AG20443 (cell line): Measurements from ENCODE around the gene CENPX.

ENCODE experiments used
- DNase-seq: peaks from one replicate; pipeline ENCODE4 v3.0.0; 2012; ENCODE audit warnings: low spot score, mixed read lengths

The CENPX gene

GRCh38 chr17:82022310-82022980 is at the start of gene CENPX:
Gene CENPX (minus strand): TSS chr17:82022878. CDS start chr17:82022861, 17 bp downstream.
- no peak for DNase-seq

DNA sequence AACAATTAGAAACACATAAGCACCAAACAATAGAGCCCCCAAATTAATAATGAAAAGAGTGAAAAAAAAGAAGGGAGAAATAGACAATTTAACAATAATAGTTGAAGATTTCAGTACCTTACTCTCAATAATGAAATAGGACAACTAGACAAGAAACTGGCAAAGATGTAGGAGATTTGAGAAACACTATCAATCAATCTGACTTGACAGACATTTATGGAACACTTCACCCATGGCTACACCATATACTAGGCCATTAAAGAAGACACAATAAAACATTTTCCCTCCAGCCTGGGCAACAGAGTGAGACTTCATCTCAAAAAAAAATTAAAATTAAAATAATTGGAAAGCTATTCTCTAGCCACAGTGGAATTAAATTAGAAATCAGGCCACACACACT is 47.9 kb upstream of the CENPX start:
- no peak for DNase-seq

DNA sequence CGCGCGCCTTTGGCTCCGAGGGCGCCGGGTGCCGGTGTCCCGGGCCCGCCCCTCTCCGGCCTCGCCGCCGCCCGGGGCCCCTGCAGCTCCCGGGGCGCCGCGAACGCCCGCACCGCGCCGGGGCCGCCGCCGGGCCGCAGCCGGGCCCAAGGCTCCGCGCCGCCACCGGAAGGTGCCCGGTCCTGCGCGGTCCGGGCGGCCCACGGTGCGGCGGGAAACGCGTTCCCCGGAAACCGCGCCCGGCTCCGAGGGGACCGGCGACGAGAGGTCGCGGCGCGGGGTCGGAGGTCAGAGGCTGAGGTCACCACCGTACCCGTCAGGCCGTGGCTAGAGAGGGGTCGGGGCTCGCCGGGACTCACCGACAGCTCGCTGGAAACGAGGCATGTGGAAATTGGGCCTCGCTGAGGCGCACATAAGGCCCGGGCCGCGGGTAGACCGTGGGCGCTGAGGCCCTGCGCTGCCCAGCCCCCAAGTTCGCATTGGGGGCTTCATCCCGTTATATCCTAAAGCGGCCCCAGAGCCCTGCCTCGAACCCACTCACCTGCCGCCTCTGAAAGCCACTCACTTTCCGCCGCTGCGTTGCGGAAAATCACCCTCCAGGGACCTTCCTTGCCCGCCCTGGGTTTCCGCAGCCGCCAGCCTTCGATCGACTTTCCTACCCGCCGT is 43.1 kb upstream of the CENPX start, which contains the start of gene DUS1L:
Gene DUS1L, minus strand, starts transcription at position 167 of the 666 bp plus-strand sequence. CDS start 745 bp downstream, outside the sequence.
- peak; percentile 97 for DNase-seq

- no peak for DNase-seq
Observed at GRCh38 chr17:82065193-82065637, 42.5 kb upstream of the CENPX start.

DNA sequence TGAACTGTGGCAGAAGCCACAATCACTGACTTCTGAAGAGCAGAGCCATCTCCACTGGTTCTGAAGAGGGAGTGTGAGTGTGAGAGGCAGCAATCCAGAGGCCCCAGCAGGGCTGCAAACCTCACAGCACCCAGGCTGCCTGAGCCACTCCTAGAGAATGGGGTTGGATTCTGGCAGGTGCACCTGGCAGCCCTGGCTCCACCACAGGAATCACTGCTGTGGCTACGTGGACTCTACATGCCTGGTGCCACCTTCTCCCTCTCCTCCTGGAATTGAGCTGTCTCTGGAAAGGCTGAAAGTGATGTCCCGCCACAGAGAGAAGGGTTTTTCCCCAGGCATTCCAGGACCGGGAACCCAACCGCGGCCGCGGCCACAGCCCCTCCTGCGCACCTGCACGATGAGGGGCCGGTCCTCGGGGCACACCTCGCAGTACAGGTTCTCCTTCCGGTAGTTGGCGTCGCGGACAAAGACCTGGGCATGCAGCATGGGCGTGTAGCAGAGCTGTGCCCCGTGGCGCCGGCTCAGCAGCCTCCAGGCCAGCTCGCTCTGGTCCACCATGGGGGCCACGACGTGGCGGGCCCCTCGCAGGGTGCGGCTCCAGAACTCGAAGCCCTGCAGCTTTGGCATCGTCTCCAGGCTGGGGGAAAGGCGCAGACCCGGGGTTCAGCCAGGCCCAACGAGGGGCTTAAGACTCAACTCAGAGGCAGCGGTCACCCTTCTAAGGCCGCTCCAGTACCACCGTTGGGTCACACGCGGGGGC is 41.9 kb upstream of the CENPX start:
- no peak for DNase-seq

GRCh38 chr17:82063424-82064415 is 41.0 kb upstream of the CENPX start:
- no peak for DNase-seq

GRCh38 chr17:82062984-82063368 is 40.3 kb upstream of the CENPX start:
- DNase-seq = no peak

DNA sequence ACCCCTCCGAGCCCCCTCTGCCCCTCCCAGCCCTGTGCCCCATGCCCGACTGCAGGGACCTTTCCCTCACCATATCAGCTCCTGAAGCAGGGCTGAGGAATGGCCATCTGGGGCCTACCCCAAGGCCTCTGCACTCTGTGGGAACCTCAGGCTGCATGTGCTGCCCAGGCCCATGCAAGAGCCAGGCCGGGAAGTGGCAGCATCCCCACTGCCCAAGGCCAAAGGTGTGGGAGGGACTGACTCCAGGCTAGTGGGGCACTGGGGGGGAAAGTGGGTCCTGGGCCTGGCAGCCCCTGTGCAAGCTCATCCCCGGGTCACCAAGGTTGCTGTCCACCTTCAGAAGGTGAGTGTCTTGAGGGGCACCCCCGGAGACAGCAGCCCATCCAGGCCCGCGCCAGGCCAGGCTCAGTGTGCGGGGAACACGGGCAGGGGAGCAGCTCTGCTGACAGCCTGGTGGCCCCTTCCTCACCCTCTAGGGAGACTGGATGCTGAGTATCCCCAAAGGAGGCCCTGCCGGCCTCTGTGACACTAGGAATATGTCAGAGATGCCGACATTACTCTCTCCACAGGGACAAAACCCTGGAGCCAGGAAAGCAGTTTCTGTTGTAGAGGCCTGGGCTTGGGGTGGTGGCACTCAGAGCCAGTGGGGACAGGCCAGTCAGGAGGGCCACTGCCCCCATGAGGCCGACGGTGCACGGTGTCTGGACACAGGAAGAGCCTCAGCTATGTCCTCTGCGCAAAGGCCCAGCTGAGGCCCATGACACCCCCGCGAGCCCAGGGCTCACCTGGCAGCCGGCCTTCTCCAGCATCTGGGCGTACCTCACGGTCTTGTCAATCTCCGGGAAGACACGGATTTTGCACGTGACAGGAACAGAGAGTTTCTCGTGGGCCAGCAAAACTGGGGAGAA is 39.7 kb upstream of the CENPX start:
- no peak for DNase-seq

DNA sequence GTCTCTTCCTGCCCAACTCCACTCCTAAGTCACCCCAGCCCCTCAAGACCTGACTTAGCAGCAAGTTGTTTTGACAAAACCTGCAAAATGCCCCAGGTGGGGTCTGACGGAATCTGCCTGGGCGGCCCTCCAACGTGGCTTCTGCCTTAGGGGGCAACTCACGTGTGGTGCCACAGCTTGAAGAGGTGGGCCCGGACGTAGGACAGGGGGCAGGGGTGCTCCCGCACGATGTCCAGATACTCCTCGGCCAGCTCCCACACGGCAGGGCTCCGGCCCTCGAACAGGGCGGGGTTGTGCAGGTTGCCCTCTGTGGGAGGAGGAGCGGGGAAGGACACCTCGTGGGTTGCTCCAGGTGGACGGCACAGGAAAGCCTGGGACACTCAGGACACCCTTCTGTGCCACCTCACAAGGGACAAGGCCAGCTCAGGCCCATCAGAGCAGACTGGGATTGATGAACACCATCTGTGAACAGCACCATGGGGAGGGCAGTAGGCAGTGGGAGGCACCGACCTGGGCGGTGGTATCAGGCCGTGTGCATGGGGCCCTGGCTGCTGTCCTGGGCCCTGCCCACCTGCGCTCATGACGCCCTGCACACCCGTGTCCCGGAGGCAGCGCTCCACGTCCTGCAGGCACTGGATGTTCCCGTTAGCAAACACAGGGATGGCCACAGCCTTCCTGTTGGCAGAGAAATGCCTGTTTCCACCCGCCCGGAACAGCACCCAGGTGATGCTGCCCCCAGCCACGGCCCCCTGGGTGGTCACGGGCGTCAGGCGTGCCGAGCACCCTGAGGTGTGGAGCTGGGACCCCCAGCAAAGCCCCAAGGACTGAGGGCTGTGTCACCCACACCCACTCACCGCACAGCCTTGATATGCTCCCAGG is 38.6 kb upstream of the CENPX start:
- DNase-seq = no peak

DNA sequence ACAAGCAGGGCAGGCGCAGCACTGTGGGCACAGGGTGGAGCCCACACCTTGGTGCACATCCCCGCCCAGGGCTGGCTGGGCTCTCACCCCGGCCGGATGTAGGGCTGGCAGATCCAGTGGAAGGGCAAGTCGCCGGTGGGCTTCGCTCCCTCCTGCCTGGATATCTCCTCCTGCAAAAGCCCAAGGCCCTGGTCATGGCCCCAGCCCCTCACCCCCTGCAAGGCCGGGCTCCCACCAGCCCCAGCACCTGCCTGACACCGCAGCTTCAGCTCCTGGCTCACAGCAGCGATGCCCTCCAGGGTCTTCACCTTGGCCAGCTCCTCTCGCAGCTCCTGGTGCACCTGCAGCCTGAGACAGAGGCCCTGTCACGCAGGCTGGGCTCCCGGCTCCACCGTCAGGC is 37.9 kb upstream of the CENPX start:
- DNase-seq = no peak

- no peak for DNase-seq
Observed at GRCh38 chr17:82060001-82060380, 37.3 kb upstream of the CENPX start.

- no peak for DNase-seq
Observed at GRCh38 chr17:82059272-82060000, 36.8 kb upstream of the CENPX start.

DNA sequence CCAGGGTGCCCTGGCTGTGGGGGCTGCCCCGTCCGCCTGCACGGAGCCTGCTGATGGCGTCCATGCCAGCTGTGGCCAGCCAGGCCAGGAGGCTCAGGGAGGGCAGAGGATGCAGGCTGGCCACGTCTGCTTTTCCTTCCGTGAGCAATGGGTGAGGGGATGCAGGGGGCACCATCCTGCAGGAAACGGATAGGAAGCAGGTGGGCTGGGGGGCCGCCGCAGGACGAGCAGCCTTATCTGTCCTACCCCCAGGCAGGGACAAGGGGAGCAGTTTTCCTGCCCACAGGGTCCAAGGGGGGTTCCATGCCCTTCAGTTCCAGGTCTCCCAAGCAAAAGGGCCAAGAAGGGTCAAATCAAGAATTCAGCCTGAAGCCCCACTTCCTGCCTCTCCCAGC is 36.2 kb upstream of the CENPX start:
- DNase-seq = no peak

DNA sequence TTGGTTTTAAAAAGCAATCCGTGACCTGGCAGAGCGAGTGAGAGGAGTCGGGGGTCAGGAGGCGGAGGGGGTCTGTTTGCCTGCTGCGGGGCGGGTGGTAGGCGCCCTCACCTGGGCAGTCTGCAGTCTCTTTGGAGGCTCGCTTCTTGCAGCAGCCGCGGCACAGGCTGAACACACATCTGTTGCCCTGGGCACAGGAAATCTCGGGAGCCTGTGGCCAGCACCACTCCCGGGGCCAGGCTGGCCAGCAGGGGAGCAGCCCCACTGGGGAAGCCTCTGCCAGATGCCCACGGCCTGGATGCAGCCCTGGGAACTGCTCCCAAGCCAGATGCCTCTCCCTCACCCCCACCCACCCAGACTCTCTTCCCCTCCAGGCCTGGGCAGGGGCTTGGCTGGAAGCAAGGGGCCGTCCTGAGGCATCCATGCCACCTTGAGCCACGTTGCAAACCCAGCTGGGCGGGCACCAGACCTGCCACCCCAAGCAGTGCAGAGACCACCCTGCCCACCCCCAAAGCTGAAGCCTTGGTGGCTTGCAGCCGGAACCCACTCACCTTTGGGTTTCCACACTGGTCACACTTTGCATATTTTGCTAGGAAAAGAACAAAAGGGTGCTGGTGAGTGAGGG is 35.7 kb upstream of the CENPX start:
- DNase-seq = no peak

GRCh38 chr17:82056729-82057621 is 34.3 kb upstream of the CENPX start:
- no peak for DNase-seq

- no peak for DNase-seq
Observed at GRCh38 chr17:82055965-82056728, 33.5 kb upstream of the CENPX start.
